GM23248 (cell line): Measurements from ENCODE around the gene AMACR.

ENCODE experiments used
- EZH2 ChIP-seq: fragments of 200-600 bp; sonication (generic); IDR thresholded peaks from 2 replicates; pipeline ENCODE4 v1.6.1; 2018; ENCODE audit warnings: antibody characterized with exemption, mild to moderate bottlenecking; ENCODE audit not compliant: insufficient read depth, poor library complexity, severe bottlenecking
- EZH2phosphoT487 ChIP-seq: fragments of 200-600 bp; sonication (generic); IDR thresholded peaks from 2 replicates; pipeline ENCODE4 v1.6.1; 2018; ENCODE audit warnings: antibody characterized with exemption, moderate library complexity, mild to moderate bottlenecking, low read depth; ENCODE audit not compliant: insufficient read depth

DNA sequence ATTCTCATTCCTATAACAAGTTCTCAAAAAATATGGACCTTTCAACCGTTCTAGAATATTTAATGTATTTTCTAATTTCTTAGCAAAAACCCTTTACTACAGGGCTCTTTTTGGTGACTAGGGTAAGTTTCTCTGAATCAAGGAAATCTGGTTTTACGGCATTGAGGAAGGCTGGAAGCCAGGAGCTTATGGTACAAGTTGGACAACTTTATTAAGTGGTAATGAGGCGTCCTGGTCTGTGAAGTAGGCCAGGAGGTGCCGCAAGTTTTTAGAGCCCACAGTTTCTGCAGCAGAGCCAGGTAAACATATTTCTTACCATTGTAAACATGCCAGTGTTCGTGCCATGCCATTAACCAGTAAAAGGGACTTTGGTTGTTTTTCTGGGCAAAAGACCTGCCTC lies 49.7 kb upstream of the AMACR start:
- TF ChIP-seq EZH2 (no peak), EZH2phosphoT487 (no peak)
